GM18951 (cell line): ENCODE results near the gene NOTUM.

Experiments used
- POLR2A ChIP-seq: IDR thresholded peaks from 4 replicates; pipeline ENCODE4 v1.6.1; 2011; ENCODE audit warnings: mild to moderate bottlenecking; ENCODE audit not compliant: insufficient read length, insufficient read depth; ENCODE audit errors: extremely low read depth
- in situ Hi-C: fragments of 300-500 bp; cut with MboI; formaldehyde crosslinking; loops from one replicate; pipeline ENCODE4 v1.12.0; 2022; ENCODE audit warnings: low sequenced_read_pairs, mixed read lengths, inconsistent platforms; ENCODE audit not compliant: unreplicated experiment

Gene NOTUM

DNA sequence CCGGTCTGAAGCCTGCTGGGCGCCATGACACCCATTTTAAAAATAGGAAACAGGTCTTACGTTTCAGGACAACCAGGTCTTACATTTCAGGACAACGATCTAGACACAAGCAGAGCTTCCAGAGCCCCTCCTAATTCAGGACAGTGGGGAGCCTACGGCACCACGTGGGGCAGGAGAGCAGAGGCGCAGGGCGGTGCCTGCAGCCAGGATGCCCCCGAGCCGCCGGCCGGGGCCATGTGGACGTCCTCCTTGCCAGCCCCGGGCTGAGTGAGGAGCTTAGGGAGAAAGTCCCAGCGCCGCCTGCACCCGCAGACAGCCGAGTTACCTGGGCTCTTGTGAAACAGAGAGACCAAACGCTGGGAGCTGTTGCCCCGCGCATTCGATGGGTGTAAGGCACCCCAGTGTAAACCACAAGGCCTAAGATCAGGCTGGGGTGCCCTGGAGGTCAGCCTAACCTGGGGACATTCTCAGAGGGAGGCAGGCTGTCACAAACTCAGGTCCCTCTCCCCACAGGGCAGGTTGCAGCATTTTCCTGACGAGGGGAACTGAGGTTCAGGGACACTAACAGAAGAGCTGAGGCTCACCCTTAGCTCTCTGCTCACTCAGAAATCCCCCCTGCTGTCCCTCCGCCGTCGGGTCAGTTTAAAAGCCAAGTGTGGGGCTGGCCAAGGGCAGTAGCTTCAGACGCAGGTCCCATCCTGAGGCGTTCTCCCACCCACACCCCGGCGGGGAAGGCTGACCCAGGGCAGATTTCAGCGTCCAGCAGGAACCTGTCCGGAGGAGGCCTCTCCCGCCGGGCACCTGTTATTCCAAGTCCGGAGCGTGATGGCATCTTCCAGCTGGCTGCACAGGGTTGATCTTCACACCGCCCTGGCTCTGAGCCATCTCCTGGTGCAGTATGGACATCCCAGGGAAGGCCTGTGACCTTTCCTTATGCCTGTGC lies 1.8 kb upstream of the NOTUM start:
- in situ Hi-C loops: no loop called here
- no peak for TF ChIP-seq POLR2A

- no peak for TF ChIP-seq POLR2A
- in situ Hi-C loops: no loop called here
These were observed 823 bp upstream of the NOTUM start for GRCh38 chr17:81961521-81962498.

DNA sequence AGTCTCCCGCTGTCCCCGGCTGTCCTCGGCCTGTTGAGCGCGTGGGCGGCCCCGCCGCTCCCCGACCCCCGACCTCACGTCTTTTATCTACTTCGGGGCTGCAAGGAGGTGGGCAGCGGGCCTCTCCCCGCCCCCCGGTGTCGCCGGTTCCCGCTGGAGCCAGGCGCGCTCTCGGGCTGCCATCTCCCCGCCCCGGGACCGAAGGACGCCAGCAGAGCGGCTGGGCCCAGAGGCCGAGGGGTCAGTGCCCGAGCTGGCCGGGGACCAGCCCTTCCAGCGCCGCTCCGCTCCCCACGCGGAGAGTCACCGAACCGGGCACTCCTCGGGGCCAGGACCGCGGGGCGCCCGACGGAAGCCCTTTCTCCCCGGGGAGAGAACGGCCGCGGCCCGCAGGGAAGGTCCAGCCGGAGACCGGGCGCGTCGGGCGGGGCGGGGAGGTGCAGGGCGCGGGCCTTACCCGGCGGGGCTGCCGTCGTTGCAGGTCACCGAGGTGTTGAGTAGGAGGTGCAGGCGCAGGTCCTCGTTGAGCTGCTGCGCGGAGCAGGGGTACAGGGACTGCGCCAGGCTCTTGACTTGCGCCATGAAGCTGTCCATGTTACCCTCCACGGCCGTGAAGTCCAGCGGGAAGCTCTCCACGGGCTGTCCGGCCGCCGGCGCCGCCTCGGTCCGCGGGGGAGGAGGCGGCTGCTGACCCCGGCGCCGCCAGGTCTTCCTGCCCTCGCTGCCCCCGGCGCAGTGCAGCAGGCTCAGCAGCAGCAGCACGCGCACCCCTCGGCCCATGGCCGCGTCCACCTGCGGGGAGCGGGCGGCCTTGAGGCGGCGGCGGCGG lies 643 bp downstream of the NOTUM start:
- in situ Hi-C loops: no loop called here
- TF ChIP-seq POLR2A: no peak

GRCh38 chr17:81959362-81960129 lies 1.4 kb downstream of the NOTUM start:
- TF ChIP-seq POLR2A: no peak
- in situ Hi-C loops: no loop called here

GRCh38 chr17:81958633-81959342 lies 2.2 kb downstream of the NOTUM start:
- TF ChIP-seq POLR2A: no peak
- in situ Hi-C loops: no loop called here

DNA sequence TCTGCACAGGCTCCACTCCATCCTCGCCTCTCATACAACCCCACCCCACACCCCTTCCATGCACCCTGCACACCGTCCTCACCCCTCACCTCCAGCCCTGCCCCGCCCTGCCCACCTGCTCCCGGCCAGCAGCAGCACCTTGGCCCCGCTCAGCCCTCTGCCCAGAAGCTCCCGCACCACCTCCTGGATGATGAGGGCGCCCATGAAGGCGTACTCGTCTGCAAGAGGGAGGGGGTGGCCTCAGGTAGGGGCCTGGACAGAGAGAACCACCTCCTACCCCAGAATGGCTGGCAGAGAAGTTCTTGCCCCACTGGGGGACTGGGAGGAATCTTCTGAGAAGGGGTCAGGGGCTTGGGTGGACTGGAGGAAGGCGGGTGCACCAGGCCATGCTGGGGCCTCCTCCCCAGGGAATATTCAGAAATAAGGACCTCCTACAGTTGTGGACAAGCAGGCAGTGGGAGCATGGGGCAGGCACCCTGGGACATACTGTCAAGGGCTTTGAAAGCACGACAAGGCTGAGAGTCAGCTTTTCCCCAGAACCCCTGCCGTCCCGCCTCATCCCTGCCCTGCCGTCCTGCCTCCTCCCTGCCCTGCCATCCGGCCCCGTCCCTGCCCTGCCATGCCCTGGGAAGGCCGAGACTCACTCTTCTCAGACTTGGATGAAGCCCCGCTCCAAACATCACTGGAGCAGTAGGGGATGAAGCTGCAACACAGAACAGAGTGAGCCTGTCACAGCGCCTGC lies 3.1 kb downstream of the NOTUM start:
- no peak for TF ChIP-seq POLR2A
- in situ Hi-C loops: no loop called here

DNA sequence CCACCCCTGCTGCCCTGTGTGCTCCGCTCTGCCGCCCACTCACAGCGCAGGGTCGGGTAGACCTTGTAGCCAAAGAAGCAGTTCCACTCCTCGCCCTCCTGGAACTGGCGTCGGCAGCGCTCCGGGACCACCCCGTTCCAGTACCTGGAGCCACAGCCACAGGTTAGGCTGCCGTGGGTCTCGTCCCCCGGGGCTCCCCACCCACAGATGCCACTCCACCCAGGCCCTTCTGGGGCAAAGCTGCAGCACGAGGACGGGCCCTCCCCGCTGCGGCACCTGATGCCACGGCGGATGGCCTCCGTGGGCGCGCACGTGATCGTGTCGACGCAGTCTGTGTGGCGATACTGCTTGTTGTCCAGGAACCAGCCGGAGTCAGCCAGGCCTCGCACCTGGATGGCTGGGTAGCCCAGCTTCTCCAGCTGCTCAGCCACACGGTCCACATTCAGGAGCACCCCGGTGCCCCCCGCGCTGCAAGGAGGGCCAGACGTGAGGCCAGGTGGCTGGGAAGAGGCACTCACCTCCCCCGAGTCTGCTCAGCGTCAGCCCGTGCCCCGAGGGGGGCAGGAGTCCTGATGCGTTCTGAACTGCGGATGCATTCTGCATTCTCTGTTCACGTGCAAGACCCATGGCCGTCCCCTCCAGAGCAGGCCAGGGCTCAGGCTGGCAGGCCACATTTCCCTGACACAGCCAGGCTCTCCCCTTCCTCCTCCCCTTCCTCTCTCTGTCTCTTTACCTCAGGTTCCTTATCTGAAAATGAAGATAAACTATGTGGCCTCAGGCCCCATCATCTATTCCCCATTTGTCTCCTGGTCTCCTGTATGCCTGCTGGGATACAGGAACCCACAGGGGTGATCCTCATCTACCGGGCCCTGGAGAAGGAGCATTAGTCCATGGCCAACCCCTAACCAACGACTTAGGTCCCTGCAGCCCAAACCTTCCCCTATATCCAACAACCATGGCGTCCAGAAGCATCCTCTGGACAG lies 4.1 kb downstream of the NOTUM start:
- no peak for TF ChIP-seq POLR2A
- in situ Hi-C loops: no loop called here

DNA sequence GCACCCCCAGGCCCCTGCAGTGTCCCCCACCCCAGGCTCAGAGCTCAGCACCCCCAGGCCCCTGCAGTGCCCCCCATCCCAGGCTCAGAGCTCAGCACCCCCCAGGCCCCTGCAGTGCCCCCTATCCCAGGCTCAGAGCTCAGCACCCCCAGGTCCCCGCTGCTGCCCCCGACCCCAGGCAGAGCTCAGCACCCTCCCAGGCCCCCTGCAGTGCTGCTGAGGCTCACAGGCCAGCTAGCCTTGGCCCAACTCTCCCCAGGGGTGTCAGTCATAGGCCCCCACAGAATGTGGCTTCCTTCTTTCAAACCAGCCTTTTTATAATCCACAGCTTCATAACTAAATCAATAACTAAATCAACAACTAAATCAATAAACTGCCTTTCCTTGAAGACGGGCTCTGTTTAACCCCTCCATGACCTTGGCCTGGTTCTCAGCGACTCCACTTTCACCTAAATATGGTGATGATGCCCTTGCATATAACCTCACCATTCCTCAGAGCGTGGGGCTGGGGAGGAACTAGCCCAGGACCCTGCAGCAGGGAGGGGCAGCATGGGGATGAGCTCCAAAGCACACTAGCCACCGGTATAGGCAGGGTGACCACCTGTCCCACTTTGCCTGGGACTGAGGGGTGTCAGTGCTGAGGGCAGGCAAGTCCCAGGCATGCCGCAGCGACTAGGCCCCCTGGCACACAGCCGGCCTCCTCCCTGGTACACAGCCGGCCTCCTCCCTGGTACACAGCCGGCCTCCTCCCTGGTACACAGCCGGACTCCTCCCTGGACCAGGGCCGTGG lies 5.0 kb downstream of the NOTUM start:
- in situ Hi-C loops: no loop called here
- no peak for TF ChIP-seq POLR2A

- in situ Hi-C loops: no loop called here
- no peak for TF ChIP-seq POLR2A
These were observed 5.8 kb downstream of the NOTUM start for GRCh38 chr17:81955058-81955681.
